ENCODE results near the gene TOP3B. TPM values are rescaled to one million over a fixed set of nuclear protein-coding genes. Genes with fewer than 3 reads are reported as not detected.

TOP3B gene
- polyA plus RNA-seq, 1 donor from 2014 or later = 33.7 TPM

GRCh38 chr22:21919526-21920307 is 62.9 kb downstream of the TOP3B start:
- Histone ChIP-seq H3K4me3 (ENCODE audit: low read length) (no peak overlapping the region), H2AFZ (ENCODE audit: low read depth, low read length) (no peak overlapping the region), H4K20me1 (ENCODE audit: insufficient read depth) (no peaks in the 10 kb centered on the region), H3F3A (ENCODE audit: insufficient read depth, low read length, poor library complexity, severe bottlenecking) (no peaks in the 10 kb centered on the region), H3K9me2 (ENCODE audit: insufficient read depth, low read length) (no peaks in the 10 kb centered on the region), H3K4me2 (ENCODE audit: low read length) (no peak overlapping the region), H3K27me3 (ENCODE audit: insufficient read depth, low read depth, low read length) (no peaks in the 10 kb centered on the region), H3K36me3 (ENCODE audit: insufficient read depth, low read length) (no peaks in the 10 kb centered on the region), H3K79me2 (replicated peaks; ENCODE audit: insufficient read depth, low read length) (no peaks in the 10 kb centered on the region), H3K27ac (ENCODE audit: low read length) (no peak overlapping the region), H3K9ac (ENCODE audit: low read length) (no peak overlapping the region), H3K9me3 (ENCODE audit: low read length) (no peaks in the 10 kb centered on the region)
- no peak for TF ChIP-seq EP300 (conservative IDR thresholded peaks at IDR 0.05; ENCODE audit: poor library complexity, severe bottlenecking)
- TF ChIP-seq, protein P1, sequence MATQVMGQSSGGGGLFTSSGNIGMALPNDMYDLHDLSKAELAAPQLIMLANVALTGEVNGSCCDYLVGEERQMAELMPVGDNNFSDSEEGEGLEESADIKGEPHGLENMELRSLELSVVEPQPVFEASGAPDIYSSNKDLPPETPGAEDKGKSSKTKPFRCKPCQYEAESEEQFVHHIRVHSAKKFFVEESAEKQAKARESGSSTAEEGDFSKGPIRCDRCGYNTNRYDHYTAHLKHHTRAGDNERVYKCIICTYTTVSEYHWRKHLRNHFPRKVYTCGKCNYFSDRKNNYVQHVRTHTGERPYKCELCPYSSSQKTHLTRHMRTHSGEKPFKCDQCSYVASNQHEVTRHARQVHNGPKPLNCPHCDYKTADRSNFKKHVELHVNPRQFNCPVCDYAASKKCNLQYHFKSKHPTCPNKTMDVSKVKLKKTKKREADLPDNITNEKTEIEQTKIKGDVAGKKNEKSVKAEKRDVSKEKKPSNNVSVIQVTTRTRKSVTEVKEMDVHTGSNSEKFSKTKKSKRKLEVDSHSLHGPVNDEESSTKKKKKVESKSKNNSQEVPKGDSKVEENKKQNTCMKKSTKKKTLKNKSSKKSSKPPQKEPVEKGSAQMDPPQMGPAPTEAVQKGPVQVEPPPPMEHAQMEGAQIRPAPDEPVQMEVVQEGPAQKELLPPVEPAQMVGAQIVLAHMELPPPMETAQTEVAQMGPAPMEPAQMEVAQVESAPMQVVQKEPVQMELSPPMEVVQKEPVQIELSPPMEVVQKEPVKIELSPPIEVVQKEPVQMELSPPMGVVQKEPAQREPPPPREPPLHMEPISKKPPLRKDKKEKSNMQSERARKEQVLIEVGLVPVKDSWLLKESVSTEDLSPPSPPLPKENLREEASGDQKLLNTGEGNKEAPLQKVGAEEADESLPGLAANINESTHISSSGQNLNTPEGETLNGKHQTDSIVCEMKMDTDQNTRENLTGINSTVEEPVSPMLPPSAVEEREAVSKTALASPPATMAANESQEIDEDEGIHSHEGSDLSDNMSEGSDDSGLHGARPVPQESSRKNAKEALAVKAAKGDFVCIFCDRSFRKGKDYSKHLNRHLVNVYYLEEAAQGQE (IDR thresholded peaks at IDR 0.05; ENCODE audit: borderline replicate concordance) = no peak
- TF ChIP-seq CTCF (IDR thresholded peaks at IDR 0.05; ENCODE audit: poor library complexity, severe bottlenecking) = no peak
- TF ChIP-seq MXI1 (conservative IDR thresholded peaks at IDR 0.05; ENCODE audit: poor library complexity, severe bottlenecking) = no peak
- TF ChIP-seq SMC3 (conservative IDR thresholded peaks at IDR 0.05; ENCODE audit: poor library complexity) = no peak
- TF ChIP-seq POLR2AphosphoS5 (IDR thresholded peaks at IDR 0.05) = no peak
- TF ChIP-seq RAD21 (conservative IDR thresholded peaks at IDR 0.05) = no peak
- TF ChIP-seq TAF1 (IDR thresholded peaks at IDR 0.05; ENCODE audit: low read depth) = no peak
- no peak for TF ChIP-seq EZH2 (IDR thresholded peaks at IDR 0.05; ENCODE audit: borderline replicate concordance, insufficient read depth, low read length, poor library complexity, severe bottlenecking)

GRCh38 chr22:21918466-21919185 is 64.0 kb downstream of the TOP3B start:
- H4K20me1 ChIP-seq (ENCODE audit: insufficient read depth) = no peaks in the 10 kb centered on the region
- TF ChIP-seq RAD21 (conservative IDR thresholded peaks at IDR 0.05) = no peak
- TF ChIP-seq POLR2AphosphoS5 (IDR thresholded peaks at IDR 0.05) = no peak
- H2AFZ ChIP-seq (ENCODE audit: low read depth, low read length) = no peak overlapping the region
- H3K27me3 ChIP-seq (ENCODE audit: insufficient read depth, low read depth, low read length) = no peaks in the 10 kb centered on the region
- no peaks in the 10 kb centered on the region for H3K9me3 ChIP-seq (ENCODE audit: low read length)
- H3K4me3 ChIP-seq (ENCODE audit: low read length) = no peak overlapping the region
- no peak overlapping the region for H3K27ac ChIP-seq (ENCODE audit: low read length)
- no peaks in the 10 kb centered on the region for H3F3A ChIP-seq (ENCODE audit: insufficient read depth, low read length, poor library complexity, severe bottlenecking)
- no peaks in the 10 kb centered on the region for H3K36me3 ChIP-seq (ENCODE audit: insufficient read depth, low read length)
- no peaks in the 10 kb centered on the region for H3K9me2 ChIP-seq (ENCODE audit: insufficient read depth, low read length)
- H3K9ac ChIP-seq (ENCODE audit: low read length) = no peak overlapping the region
- no peak overlapping the region for H3K4me2 ChIP-seq (ENCODE audit: low read length)
- no peaks in the 10 kb centered on the region for H3K79me2 ChIP-seq (replicated peaks; ENCODE audit: insufficient read depth, low read length)

Measured in neural cell (in vitro differentiated cells).